HG03108 (cell line): Measurements from ENCODE around the gene MFSD1.

ENCODE experiments used
- ATAC-seq: cut with Tn5 transposase; IDR thresholded peaks from one replicate; pipeline ENCODE4 v1.9.1; 2021; ENCODE audit warnings: moderate library complexity; ENCODE audit not compliant: unreplicated experiment

MFSD1 gene

DNA sequence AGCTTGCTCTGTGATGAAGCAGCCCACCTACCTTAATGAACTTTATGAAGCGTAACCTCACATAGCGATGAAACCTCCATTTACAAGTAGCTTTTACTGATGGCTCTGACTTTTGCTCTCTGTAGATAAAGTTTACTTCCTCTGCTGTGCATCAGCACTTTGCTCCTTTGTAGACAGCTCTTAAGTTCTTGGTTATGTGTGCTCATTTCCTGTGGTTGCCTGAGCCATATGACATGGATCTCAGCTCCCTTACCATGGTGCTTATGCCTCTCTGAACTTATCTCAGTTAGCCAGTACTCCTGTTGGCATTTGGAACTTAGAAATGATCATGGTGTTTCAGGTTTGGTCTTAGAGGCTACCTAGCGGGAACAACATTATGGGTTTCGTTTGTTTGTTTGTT is 7.8 kb downstream of the MFSD1 start:
- no peak for ATAC-seq

DNA sequence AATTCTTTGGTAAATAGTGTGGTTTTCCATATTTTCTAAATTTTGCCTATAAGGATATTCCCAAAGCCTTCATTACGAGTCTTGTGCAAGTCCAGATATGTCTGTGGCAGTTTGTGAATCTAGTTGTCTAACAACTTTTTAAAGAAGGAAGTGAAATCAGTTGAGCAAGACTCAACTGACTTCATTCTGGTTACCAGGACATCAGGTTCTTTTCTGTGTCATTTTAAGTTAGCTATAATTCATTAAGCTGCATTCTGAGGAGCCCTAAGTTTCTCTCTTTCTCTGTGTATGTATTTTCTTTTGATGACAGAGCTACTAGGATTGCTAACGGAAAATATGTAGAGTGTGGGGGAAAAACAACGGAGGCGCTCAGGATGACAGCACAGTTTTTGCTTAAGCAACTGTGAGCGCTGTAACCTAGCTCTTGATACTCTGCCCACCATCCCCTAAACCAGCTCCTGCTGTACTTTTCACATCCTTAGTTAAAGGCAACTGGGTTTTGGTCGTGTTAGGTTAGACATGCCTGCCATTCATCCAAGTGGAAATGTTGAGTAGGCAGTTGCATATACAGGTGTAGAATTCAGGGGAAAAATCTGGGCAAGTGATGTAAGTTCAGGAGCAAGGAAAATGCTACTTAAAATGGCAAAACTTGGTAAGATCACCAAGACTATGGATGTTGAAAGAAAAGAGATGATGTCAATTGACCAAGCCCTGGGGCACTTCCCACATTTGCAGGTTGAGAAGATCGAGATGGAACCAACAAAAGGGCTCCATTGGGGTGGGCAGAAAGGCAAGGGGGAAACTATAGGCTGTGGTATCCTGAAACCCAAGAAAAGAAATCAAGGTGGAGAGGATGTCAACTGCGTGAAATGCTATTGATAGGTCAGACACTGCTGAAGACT is 9.2 kb downstream of the MFSD1 start:
- no peak for ATAC-seq

DNA sequence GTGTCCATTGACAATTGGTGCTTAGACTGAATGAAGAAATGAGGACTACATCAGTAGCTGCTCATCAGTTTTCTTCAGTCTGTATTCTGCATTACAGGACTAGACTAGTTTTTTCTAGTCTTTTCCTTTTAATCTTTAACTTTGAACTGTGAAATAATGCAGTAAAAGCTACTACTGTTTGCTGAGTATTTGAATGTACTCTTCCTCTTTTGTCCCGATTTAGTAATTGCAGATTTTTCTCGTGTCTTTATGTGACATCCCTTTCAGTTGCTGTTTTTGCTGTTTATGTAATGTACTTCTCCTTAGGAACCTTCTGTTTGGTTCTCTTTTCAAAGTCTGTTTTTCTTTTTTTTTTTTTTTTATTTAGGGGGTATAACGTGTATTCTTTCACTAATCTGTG is 17.4 kb downstream of the MFSD1 start:
- ATAC-seq, result no peak

DNA sequence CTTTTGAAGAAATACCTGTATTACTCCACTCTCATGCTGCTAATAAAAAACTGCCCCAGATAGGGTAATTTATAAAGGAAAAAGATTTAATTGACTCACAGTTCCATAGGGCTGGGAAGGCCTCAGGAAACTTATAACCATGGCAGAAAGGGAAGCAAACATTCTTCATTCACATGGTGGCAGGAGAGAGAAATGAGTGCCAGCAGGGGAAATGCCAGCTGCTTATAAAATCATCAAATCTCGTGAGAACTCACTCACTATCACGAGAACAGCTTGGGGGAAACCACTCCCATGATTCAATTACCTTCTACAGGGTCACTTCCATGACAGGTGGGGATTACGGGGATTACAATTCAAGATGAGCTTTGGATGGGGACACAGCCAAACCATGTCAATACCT is 18.7 kb downstream of the MFSD1 start:
- ATAC-seq, result no peak

DNA sequence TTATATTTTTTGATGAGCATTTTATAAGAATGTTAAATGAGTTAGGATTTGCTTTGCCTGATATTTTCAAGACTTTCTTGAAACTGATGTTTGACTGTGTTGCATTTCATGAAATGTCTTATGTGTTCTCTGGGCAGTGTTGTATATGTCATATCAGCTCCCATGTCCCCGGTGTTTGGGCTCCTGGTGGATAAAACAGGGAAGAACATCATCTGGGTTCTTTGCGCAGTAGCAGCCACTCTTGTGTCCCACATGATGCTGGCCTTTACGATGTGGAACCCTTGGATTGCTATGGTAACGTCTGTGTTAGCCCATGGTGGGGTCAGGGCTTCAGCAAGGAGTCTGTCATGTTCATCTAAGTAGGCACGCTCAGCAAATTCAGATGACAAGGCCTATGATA is 20.0 kb downstream of the MFSD1 start:
- no peak for ATAC-seq

DNA sequence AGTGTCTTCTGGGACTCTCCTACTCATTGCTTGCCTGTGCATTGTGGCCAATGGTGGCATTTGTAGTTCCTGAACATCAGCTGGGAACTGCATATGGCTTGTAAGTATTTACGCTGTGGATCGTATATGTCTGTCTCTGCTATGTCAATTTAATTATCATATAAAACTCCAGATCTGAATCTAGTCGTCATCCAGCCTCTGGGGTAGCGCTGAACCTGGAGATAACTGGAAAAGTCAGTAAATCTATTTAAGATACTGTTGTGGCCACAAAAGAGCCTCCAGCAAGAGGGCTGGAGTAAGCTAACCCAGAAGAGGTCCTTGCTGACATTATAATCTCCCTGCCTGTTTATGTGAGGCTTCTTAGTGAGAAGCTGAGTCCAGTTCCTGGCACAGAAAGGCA is 21.6 kb downstream of the MFSD1 start:
- no peak for ATAC-seq

DNA sequence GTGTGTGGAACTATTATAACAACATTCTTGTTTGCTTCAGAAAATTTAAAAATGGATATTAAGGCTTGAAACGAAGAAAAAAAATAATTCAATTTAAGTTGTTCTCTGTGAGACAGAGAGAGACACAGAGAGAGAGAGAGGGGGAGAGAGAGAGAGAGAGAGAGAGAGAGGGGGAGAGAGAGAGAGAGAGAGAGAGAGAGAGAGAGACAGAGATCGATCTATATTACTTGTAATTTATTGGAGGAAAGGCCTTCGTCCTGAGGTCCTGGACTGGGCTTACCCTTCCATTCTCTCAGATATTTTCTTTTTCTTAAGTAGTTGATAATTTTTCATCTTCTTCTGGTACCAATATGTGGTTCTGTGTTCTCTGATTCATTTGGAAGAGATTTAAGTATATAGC is 25.9 kb downstream of the MFSD1 start:
- ATAC-seq, result no peak

DNA sequence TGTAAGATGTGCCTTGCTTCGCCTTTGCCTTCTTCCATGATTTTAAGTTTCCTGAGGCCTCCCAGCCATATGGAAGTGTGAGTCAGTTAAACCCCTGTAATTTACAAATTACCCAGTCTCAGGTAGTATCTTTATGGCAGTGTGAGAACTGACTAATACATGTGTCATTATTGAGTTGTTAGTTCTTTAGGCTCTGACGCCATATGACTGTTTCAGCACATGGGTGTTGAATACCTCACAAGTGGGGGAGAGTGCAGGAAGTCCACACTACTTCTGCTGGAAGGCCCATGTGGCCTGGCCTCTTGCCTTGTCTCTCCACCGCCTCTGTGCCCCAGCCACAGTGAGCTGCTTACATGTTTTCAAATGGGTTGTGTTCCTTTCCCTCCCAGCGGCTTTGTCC is 28.5 kb downstream of the MFSD1 start:
- ATAC-seq, result no peak

DNA sequence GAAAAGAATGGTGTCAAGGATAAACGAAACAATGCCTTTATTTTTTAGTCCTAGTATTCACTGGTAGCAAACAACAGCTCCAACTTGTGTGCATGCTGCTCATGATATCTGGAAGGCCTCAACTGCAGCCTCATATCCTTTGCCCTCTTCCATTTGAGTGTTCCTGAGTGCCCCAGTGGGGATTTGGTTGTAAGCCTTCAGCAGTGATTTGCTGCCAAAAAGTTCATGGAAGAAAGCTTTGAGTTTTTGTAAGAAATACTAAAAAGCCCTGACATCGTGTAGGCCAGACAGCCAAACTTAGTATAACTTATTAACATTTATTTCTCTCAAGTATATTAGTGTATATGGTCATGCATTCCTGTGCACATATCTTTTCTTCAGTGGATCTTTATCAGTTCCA is 30.0 kb downstream of the MFSD1 start:
- no peak for ATAC-seq

DNA sequence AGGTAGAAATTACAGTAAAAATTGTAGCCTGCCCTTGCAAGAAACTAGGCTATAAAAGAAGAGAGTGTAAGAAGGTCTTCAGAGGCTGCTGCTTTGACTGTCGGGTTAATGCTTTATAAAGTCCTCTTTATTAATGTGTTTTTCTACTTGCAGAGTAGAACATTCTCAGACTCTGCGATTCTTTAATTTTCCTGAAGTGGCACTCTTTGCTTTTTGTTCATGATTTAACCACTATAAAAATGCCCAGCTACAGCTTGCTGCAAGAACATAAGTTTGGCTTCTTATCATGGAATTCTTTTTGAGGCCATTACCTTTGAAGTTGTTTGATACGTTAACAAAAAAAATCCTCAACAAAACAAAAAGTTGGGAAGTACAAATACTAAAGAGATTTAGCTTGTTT is 33.8 kb downstream of the MFSD1 start:
- ATAC-seq, result no peak

DNA sequence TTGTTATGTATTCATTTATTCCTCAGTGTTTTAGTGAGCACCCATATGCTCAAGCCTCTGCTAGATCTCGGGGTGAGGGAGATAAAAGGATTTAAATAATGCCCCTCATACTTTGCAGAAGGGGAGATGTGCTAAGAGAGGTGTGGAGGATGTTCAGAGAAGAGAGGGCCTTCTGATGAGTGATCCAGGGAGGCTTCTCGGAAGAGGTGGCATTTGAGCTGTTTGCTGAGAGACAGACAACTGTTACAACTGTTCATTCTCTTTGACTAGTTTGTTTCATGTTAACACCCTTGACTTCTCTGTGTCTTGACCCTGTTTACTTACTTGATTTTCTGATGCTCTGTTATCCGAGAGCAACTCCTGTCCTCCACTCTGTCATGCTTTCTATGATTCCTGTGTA is 34.5 kb downstream of the MFSD1 start:
- ATAC-seq, result no peak

DNA sequence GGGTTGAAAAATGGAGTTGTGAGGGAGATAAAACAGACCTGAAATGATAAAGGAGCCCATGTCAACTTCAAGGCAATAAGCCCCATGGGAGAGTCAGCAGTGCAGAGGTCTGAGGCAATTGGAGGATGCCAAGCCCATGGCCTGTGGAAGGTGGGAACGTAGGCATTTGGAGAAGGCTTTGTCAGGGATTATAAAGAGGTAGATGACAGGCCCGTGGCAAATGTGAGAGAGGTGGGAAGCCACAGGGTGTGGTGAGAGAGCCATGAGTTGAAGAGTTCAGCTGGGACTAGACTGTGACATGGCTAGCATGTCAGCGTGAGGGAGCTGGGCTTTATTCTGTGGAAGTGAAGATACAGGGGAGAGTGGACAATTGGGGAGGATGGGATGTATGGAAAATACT is 35.4 kb downstream of the MFSD1 start:
- no peak for ATAC-seq

DNA sequence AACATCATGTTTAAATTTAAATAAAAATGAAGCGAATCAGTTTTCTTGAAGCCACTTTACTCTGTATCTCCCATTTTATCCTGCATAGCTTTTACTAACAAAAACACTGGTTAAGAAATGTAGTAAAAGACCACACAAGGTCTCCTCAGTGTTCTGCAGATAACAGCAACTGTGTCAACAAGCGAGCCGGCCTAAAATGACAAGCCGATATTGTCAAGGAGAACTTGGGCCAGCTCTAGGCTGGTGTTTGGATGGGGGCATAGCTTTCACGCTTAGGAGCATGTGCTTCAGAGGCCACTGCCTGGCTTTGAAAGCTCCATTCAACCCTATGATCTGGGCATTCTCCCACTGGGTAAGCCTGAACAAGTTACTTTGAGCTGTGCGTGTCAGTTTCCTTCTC is 38.1 kb downstream of the MFSD1 start:
- ATAC-seq, result no peak

DNA sequence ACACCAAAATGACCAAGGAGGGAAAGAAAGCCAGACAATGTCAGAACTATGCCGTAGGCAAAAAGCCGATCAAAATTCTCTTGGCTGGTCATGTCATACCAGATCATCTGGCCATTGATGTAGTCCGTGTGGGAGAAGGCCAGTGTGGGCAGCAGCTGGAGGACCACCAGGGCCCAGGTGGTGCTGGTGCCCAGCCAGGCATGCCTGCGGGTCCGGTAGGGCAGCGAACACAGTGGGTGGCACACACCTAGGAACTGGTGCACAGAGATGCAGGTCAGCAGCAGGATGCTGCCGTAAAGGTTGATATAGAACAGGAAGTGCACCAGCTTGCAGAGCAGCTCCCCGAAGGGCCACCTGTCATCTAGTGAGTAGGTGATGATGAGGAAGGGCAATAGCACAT is 39.5 kb downstream of the MFSD1 start:
- no peak for ATAC-seq

DNA sequence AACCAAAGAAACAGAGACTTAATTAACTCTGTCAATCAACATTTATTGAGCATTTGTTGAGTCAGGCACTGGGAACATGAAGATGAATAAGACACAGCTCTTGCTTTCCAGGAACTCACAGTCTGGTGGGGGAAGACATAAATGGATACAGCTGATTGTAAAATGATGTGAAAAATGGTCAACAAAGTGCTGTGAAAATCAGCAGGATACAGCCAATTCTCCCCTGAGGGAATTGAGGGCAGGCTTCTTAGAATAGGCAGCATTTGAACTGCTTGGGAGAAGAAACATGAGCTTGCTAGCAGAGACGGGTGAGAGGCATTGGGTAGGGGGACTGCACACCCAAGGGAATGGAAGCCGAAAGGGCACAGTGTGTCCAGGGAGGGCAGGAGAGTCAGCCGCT is 41.1 kb downstream of the MFSD1 start:
- no peak for ATAC-seq

DNA sequence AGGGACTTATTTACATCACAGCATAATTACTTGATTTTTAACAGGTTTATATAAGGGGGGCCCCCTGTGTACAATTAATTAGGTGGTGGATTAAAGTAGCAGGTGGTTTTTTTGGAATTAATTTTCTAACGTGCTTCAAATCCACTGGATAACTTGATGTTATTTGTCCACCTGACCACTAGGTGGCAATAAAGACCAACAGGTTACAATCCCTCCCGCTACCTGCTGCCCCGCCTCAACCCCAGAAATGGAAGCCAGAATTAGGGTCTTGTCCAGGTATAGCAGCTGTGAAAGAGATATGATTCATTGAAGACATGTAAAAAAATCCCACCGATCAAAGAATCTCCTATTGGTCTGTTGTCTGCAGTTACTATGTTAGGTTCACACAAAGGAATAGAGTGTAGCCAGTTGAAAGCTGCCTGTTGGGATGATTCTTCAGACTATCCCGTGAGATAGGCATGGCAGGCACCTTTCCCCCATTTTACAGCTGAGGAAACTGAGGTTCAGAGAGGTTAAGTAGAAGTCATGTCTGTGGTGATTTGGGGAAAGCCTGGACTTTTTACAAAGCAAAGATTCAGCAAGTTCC is 44.0 kb downstream of the MFSD1 start:
- no peak for ATAC-seq

DNA sequence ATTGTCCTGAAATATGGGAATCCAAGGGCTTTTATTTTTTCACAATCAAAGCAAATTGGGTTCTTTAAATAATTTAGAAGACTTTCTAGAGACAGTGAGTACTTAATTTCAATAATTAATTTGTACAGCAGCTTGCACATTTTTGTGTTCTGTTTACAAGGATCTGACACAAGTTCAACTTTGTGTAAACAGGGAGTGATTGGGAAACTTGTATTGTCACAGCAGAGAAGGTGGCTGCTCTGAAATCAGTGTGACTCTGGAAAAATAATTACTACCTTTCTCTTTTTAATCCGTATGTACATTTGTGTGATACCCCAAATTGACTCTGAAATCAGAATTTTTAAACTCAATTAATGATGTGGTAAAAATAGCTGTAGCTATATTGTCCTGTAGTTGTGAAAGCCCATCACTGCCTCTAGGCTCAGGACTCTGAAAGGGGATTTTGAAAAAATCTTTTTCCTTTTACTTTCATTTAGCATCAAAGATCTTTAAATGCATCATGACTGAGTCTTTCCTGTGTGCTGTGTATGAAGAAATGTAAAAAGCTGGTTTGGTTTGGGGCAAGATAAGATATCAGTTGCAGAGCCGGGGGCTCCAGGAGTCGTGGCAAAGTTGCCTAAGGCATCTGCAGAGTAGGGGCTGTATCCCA is 45.1 kb downstream of the MFSD1 start:
- peak; percentile 87 for ATAC-seq

DNA sequence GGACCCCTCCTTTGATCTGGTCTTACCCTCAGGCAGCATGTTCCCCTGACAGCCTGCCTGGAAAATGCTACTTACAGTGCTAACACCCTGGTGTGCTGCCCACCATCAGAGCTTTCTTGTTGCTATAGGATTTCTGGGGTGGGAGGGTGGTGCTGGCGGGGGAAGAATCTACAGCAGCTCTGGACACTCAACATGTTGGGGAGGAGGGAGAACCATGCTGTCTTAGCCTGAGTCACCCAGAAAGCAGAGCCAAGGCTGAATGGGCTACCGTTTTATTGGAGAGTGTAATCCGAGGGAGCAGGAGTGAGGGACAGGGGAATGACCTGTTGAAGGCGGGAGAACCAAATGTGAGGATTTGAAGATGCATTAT is 45.6 kb downstream of the MFSD1 start:
- ATAC-seq, result no peak

DNA sequence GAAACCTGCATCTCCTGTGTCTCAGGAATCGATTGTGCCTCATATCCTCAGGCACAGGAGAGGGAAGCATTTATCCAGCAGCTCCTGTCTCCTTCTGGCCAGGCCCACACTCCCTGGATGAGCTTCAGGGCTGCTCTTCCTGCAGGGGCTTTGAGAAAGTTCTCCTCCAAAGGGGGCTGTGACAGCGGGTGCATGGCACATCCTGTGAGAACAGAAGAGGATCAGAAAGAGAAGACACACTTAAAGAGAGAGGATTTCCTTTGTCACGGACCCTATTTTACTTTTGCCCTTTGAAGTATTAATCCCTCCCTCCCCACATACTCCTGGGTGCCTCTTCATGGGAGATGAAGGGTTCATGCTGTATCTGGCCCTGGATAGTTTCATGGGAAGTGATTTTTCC is 46.0 kb downstream of the MFSD1 start:
- no peak for ATAC-seq

DNA sequence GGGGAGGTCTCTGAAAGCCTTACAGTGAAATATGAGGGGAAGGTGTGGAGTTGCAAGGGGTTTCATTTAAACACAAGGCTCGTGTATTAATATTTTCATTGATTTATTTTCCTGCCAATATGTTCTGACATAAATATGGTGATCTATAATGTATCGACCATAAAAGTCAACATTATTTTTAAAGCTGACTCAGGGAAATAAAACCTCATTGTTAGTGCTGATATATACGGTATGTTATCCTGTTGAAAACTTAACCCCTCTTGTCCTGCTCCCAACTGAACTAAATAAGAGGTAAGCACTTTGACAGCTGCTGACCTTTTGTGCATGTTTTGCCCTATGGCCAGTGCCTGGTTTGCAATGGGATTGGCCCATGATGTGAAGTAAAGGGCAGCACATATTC is 47.9 kb downstream of the MFSD1 start:
- no peak for ATAC-seq

DNA sequence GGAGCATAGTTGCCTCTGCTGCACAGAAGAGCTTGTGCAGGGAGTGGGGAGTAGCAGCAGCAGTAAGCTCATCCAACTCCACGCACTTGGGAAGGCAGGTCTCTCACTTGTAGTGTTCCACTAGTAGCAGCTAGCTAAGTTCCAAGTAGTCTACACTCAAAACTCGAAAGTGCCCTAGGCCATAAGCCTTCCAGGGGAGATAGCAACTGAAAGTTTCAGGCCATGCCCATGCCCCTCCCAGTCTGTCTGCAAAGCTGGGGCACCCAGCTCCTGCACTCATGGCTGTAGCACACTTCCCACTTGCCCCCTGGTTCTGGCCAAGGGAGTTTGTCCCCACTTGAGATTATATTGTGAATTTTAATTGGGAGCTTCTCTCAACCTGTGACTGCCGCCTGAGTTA is 57.5 kb downstream of the MFSD1 start:
- no peak for ATAC-seq

DNA sequence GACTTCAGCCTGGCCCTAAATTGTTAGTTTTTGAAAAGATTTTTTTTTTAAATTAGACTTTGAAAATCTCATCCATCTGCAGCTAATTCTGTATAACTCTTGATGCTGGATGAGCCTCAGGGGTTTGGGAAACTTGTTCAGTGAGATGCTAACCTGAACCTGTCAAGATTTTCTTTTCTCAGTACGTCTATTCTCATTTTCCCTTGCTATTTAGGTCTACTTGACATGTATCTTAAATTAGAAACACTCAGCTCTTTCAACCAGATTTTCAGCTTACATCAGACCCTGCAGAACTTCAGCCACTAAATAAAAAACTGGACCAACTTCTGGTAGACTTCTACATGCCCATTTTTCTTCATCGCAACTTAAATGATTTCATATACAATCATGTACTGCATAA is 61.4 kb downstream of the MFSD1 start:
- no peak for ATAC-seq
